ENCODE measurements around the gene GJA8. TPM values are rescaled to one million over a fixed set of nuclear protein-coding genes. Genes with fewer than 3 reads are reported as not detected.

The GJA8 gene
- total and polyA plus RNA-seq, 4 donors: not detected

- WGBS, 2 donors: 76 to 85% methylated on average over 5 of the region's 5 CpGs
- no peak for TF ChIP-seq CTCF (IDR thresholded peaks at IDR 0.05; ENCODE audit: control extremely low read depth, extremely low read depth)
- Histone ChIP-seq H3K9ac (ENCODE audit: insufficient read depth in 1 of 2, low read length in 2 of 2) (no peak overlapping the region), H3K27me3 (ENCODE audit: control insufficient read depth in 3 of 3, insufficient read depth in 3 of 3, low read length in 2 of 3) (no peaks in the 10 kb centered on the region), H3K9me3 (ENCODE audit: control insufficient read depth in 4 of 4, insufficient read depth in 3 of 4, low read length in 3 of 4) (no peaks in the 10 kb centered on the region), H3K36me3 (ENCODE audit: control insufficient read depth in 4 of 4, insufficient read depth in 4 of 4, low read length in 4 of 4) (no peaks in the 10 kb centered on the region), H3K27ac (ENCODE audit: low read depth in 1 of 2, low read length in 1 of 2) (no peak overlapping the region), H3K4me3 (no peak overlapping the region), H3K4me1 (ENCODE audit: control insufficient read depth in 5 of 5, insufficient read depth in 5 of 5, low read length in 5 of 5) (peaks cover 0 to 38% (median 3%) of the 10 kb centered on the region in 5 donors)
- ATAC-seq (ENCODE audit: insufficient read depth, low FRiP score) (no peak), DNase-seq (peak in 1 of 3 donors; percentile 7)
Measured at GRCh38 chr1:147891088-147891487, 11.5 kb upstream of the GJA8 start.

DNA sequence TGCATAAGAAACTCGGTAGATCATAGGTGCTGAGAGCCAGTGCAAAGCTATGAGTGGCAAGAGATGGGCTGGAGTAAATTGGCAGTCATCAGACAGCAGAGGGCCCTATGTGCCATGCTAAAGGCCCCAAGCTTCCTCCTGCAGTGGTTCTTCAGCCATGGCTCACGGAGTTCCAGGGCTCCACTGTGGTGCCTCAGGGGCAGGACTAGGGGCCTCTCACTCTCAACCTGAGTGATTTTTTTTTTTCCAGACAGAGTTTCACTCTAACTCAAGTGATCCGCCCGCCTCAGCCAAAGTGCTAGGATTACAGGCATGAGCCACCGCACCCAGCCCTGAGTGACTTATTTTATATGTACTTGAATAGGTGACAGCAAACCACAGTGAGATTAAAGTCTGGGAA lies 10.4 kb upstream of the GJA8 start:
- ATAC-seq (ENCODE audit: insufficient read depth, low FRiP score): no peak
- peaks cover 0 to 42% (median 3%) of the 10 kb centered on the region in 5 donors for H3K4me1 ChIP-seq (ENCODE audit: control insufficient read depth in 5 of 5, insufficient read depth in 5 of 5, low read length in 5 of 5)
- H3K27ac ChIP-seq (ENCODE audit: low read depth in 1 of 2, low read length in 1 of 2): no peak overlapping the region
- DNase-seq: peak in 2 of 3 donors; percentile 10 to 43
- H3K27me3 ChIP-seq (ENCODE audit: control insufficient read depth in 3 of 3, insufficient read depth in 3 of 3, low read length in 2 of 3): no peaks in the 10 kb centered on the region
- no peaks in the 10 kb centered on the region for H3K9me3 ChIP-seq (ENCODE audit: control insufficient read depth in 4 of 4, insufficient read depth in 3 of 4, low read length in 3 of 4)
- no peaks in the 10 kb centered on the region for H3K36me3 ChIP-seq (ENCODE audit: control insufficient read depth in 4 of 4, insufficient read depth in 4 of 4, low read length in 4 of 4)
- no peak overlapping the region for H3K9ac ChIP-seq (ENCODE audit: insufficient read depth in 1 of 2, low read length in 2 of 2)
- TF ChIP-seq CTCF (IDR thresholded peaks at IDR 0.05; ENCODE audit: control extremely low read depth, extremely low read depth): no peak
- no peak overlapping the region for H3K4me3 ChIP-seq
- 69 to 80% methylated on average over 5 of the region's 5 CpGs for WGBS, 2 donors

DNA sequence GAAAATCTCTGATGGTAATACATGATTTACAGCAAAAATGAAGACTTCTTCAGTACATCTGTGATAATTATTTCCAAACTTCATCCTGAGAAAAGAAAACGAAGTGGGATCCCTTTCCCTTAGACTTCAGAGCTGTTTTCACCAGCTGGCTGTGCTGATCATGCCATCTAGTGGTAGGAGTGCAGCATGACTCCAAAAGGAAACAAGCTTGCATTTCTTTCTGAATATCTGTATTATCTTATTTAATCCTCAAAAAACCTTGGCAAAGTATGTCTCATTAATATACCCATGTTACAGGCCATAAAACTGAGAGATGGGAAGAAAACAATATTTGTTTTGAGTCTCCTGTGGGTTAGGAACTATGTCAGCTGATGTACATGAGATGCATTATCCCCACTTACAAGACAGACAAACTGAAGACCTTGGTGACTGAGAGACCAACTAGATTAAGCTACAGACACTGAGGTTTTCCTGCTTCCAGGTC lies 9.8 kb upstream of the GJA8 start:
- Histone ChIP-seq H3K4me3 (no peak overlapping the region), H3K36me3 (ENCODE audit: control insufficient read depth in 4 of 4, insufficient read depth in 4 of 4, low read length in 4 of 4) (no peaks in the 10 kb centered on the region), H3K9me3 (ENCODE audit: control insufficient read depth in 4 of 4, insufficient read depth in 3 of 4, low read length in 3 of 4) (no peaks in the 10 kb centered on the region), H3K9ac (ENCODE audit: insufficient read depth in 1 of 2, low read length in 2 of 2) (no peak overlapping the region), H3K4me1 (ENCODE audit: control insufficient read depth in 5 of 5, insufficient read depth in 5 of 5, low read length in 5 of 5) (peaks cover 0 to 41% (median 3%) of the 10 kb centered on the region in 5 donors), H3K27ac (ENCODE audit: low read depth in 1 of 2, low read length in 1 of 2) (no peak overlapping the region), H3K27me3 (ENCODE audit: control insufficient read depth in 3 of 3, insufficient read depth in 3 of 3, low read length in 2 of 3) (no peaks in the 10 kb centered on the region)
- peak; percentile 60 to 82 (median 82) for DNase-seq
- WGBS, 2 donors: 5 to 10% methylated on average over 1 of the region's 1 CpG
- peak; percentile 92 for TF ChIP-seq CTCF (IDR thresholded peaks at IDR 0.05; ENCODE audit: control extremely low read depth, extremely low read depth)
- peak; percentile 65 for ATAC-seq (ENCODE audit: insufficient read depth, low FRiP score)

DNA sequence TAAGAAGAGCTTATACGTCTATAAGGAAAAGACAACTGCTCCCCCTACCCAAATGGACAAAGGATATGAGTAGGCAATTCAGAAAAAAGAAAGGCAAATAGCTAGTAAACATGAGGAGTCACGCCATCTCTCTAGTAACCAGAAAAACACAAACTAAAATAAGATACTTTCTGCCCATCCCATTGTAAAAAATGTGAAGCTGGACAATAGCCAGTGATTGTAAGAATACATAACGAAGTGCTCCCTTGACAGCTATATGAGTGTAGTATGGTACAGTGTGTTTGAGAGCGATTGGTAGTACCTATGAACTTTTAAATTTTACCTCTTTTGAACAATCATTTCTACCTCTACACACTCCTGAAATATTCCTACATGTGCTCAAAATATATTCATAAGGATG lies 7.5 kb upstream of the GJA8 start:
- no peak for DNase-seq
- no peak overlapping the region for H3K27ac ChIP-seq (ENCODE audit: low read depth in 1 of 2, low read length in 1 of 2)
- 78 to 86% methylated on average over 4 of the region's 4 CpGs for WGBS, 2 donors
- no peak overlapping the region for H3K4me3 ChIP-seq
- no peak overlapping the region for H3K9ac ChIP-seq (ENCODE audit: insufficient read depth in 1 of 2, low read length in 2 of 2)
- no peaks in the 10 kb centered on the region for H3K27me3 ChIP-seq (ENCODE audit: control insufficient read depth in 3 of 3, insufficient read depth in 3 of 3, low read length in 2 of 3)
- no peaks in the 10 kb centered on the region for H3K9me3 ChIP-seq (ENCODE audit: control insufficient read depth in 4 of 4, insufficient read depth in 3 of 4, low read length in 3 of 4)
- H3K4me1 ChIP-seq (ENCODE audit: control insufficient read depth in 5 of 5, insufficient read depth in 5 of 5, low read length in 5 of 5): peaks cover 0 to 21% (median 0%) of the 10 kb centered on the region in 5 donors
- no peak for ATAC-seq (ENCODE audit: insufficient read depth, low FRiP score)
- TF ChIP-seq CTCF (IDR thresholded peaks at IDR 0.05; ENCODE audit: control extremely low read depth, extremely low read depth): no peak
- no peaks in the 10 kb centered on the region for H3K36me3 ChIP-seq (ENCODE audit: control insufficient read depth in 4 of 4, insufficient read depth in 4 of 4, low read length in 4 of 4)

All from lung (tissue), 12 donors.